Measurements from ENCODE around the gene MREG.

- TF ChIP-seq JUNB (IDR thresholded peaks at IDR 0.05; ENCODE audit: unreplicated experiment) (no peak), CTCF (conservative IDR thresholded peaks at IDR 0.05; ENCODE audit: low read depth in 2 of 2) (no peak), POLR2AphosphoS5 (IDR thresholded peaks at IDR 0.05; ENCODE audit: low read depth) (no peak), CREB1 (CRISPR knock-in tag; IDR thresholded peaks at IDR 0.05; ENCODE audit: low read depth) (no peak), EZH2 (IDR thresholded peaks at IDR 0.05; ENCODE audit: low read depth, unreplicated experiment) (no peak), EZH2phosphoT487 (IDR thresholded peaks at IDR 0.05; ENCODE audit: unreplicated experiment) (no peak), REST (IDR thresholded peaks at IDR 0.05; ENCODE audit: unreplicated experiment) (no peak), ZNF114 (CRISPR knock-in tag; IDR thresholded peaks at IDR 0.05) (no peak), NANOG (IDR thresholded peaks at IDR 0.05; ENCODE audit: borderline replicate concordance) (no peak), STAT1 (IDR thresholded peaks at IDR 0.05; ENCODE audit: unreplicated experiment) (no peak), ZNF331 (CRISPR knock-in tag; IDR thresholded peaks at IDR 0.05; ENCODE audit: low read depth) (no peak)
Observed at GRCh38 chr2:215940645-215941184, 72.6 kb downstream of the MREG start.

Data from GM23338 (cell line).